IPS-11a (cell line): Measurements from ENCODE around the gene MLLT10.
"Not testable (repeated sequence)": the region's sequence is repeated elsewhere in the genome, so short reads cannot be mapped to it uniquely, and the experiment has no call there.

Experiments
- H3K4me3 ChIP-seq: one replicate; pipeline ENCODE4 v1.5.1; 2013; ENCODE audit warnings: low read depth, low read length, control low read depth

The MLLT10 gene

GRCh38 chr10:21692916-21693315 is 158.9 kb downstream of the MLLT10 start:
- no peak overlapping the region for H3K4me3 ChIP-seq

GRCh38 chr10:21693418-21693817 is 159.4 kb downstream of the MLLT10 start:
- H3K4me3 ChIP-seq: no peak overlapping the region

GRCh38 chr10:21694631-21695030 is 160.6 kb downstream of the MLLT10 start:
- no peak overlapping the region for H3K4me3 ChIP-seq

- no peak overlapping the region for H3K4me3 ChIP-seq
Measured at GRCh38 chr10:21696302-21696701, 162.3 kb downstream of the MLLT10 start.

GRCh38 chr10:21699575-21699974 is 165.5 kb downstream of the MLLT10 start:
- H3K4me3 ChIP-seq: no peak overlapping the region

GRCh38 chr10:21700474-21700873 is 166.4 kb downstream of the MLLT10 start:
- no peak overlapping the region for H3K4me3 ChIP-seq

- no peak overlapping the region for H3K4me3 ChIP-seq
Measured at GRCh38 chr10:21702633-21703111, 168.6 kb downstream of the MLLT10 start.

- H3K4me3 ChIP-seq: no peak overlapping the region
Measured at GRCh38 chr10:21705142-21705827, 171.3 kb downstream of the MLLT10 start.

- H3K4me3 ChIP-seq: no peak overlapping the region
Measured at GRCh38 chr10:21705828-21706176, 171.8 kb downstream of the MLLT10 start.

- no peak overlapping the region for H3K4me3 ChIP-seq
Measured at GRCh38 chr10:21707498-21707897, 173.5 kb downstream of the MLLT10 start.

- H3K4me3 ChIP-seq: no peak overlapping the region
Measured at GRCh38 chr10:21712975-21713374, 178.9 kb downstream of the MLLT10 start.

- no peak overlapping the region for H3K4me3 ChIP-seq
Measured at GRCh38 chr10:21715531-21716195, 181.6 kb downstream of the MLLT10 start.

- H3K4me3 ChIP-seq: not testable (repeated sequence)
Measured at GRCh38 chr10:21717437-21718054, 183.5 kb downstream of the MLLT10 start.

- H3K4me3 ChIP-seq: no peak overlapping the region
Measured at GRCh38 chr10:21719502-21719901, 185.5 kb downstream of the MLLT10 start.

- no peak overlapping the region for H3K4me3 ChIP-seq
Measured at GRCh38 chr10:21720090-21720489, 186.1 kb downstream of the MLLT10 start.

GRCh38 chr10:21721000-21721665 is 187.1 kb downstream of the MLLT10 start:
- no peak overlapping the region for H3K4me3 ChIP-seq

- no peak overlapping the region for H3K4me3 ChIP-seq
Measured at GRCh38 chr10:21722209-21722608, 188.2 kb downstream of the MLLT10 start.

GRCh38 chr10:21724020-21724589 is 190.1 kb downstream of the MLLT10 start:
- no peak overlapping the region for H3K4me3 ChIP-seq

- H3K4me3 ChIP-seq: no peak overlapping the region
Measured at GRCh38 chr10:21724687-21725367, 190.8 kb downstream of the MLLT10 start.

GRCh38 chr10:21726601-21727225 is 192.7 kb downstream of the MLLT10 start:
- H3K4me3 ChIP-seq: no peak overlapping the region
